HEK293 (cell line): ENCODE measurements around the gene AXIN1.

Source experiments
- CTCF ChIA-PET: fragments of 350-600 bp; formaldehyde crosslinking; extraction: SDS; loops from one replicate; lab custom pipeline; 2021; ENCODE audit warnings: antibody characterized with exemption; lab: Yijun Ruan, JAX
- POLR2A ChIA-PET: fragments of 300-600 bp; formaldehyde crosslinking; extraction: SDS; loops from one replicate; lab custom pipeline; 2020; ENCODE audit warnings: antibody characterized with exemption, inconsistent platforms; lab: Yijun Ruan, JAX
- H3K27ac ChIP-seq: fragments of 200-500 bp; sonication (Bioruptor generic); 2 replicates; pipeline ENCODE4 v1.5.1; 2014; ENCODE audit warnings: low read depth, low read length, control low read depth, inconsistent platforms; ENCODE audit errors: extremely low read depth
- H3K36me3 ChIP-seq, 2 experiments: fragments of 200-500 bp in 1 of 2; sonication (Bioruptor generic) in 1 of 2; 1 replicate in 1 of 2; 2 replicates in 1 of 2; pipeline ENCODE4 v1.5.1; 2014 to 2017; ENCODE audit warnings: inconsistent platforms in 2 of 2, low read length in 2 of 2; ENCODE audit not compliant: control insufficient read depth in 2 of 2, insufficient read depth in 1 of 2
- H3K4me1 ChIP-seq: fragments of 200-500 bp; sonication (Bioruptor generic); 2 replicates; pipeline ENCODE4 v1.5.1; 2014; ENCODE audit warnings: mild to moderate bottlenecking, low read length, inconsistent platforms; ENCODE audit not compliant: control insufficient read depth, insufficient read depth
- H3K4me3 ChIP-seq: 2 replicates; pipeline ENCODE4 v1.5.1; 2011; ENCODE audit warnings: low read depth, mild to moderate bottlenecking, control low read depth, low read length, moderate library complexity
- H3K9me3 ChIP-seq: fragments of 200-500 bp; sonication (Bioruptor generic); 2 replicates; pipeline ENCODE4 v1.5.1; 2014; ENCODE audit warnings: low read depth, low read length, inconsistent platforms; ENCODE audit not compliant: control insufficient read depth, insufficient read depth
- BCL11A ChIP-seq: fragments of 450-650 bp; formaldehyde crosslinking; IDR thresholded peaks from 2 replicates; pipeline ENCODE4 v1.5.1; 2016; ENCODE audit warnings: low read depth, missing biosample characterization, missing genetic modification characterization
- BCL11B ChIP-seq: fragments of 450-650 bp; formaldehyde crosslinking; IDR thresholded peaks from 2 replicates; pipeline ENCODE4 v1.5.1; 2016; ENCODE audit warnings: low read depth, missing biosample characterization, missing genetic modification characterization
- OSR2 ChIP-seq: fragments of 450-650 bp; formaldehyde crosslinking; IDR thresholded peaks from 2 replicates; pipeline ENCODE4 v1.5.1; 2016; ENCODE audit warnings: missing biosample characterization, missing genetic modification characterization
- PATZ1 ChIP-seq: fragments of 450-650 bp; formaldehyde crosslinking; IDR thresholded peaks from 2 replicates; pipeline ENCODE4 v1.5.1; 2016; ENCODE audit warnings: missing biosample characterization, missing genetic modification characterization
- ZIC2 ChIP-seq: fragments of 450-650 bp; formaldehyde crosslinking; IDR thresholded peaks from 2 replicates; pipeline ENCODE4 v1.5.1; 2016; ENCODE audit warnings: missing biosample characterization, missing genetic modification characterization
- ZNF140 ChIP-seq: fragments of 450-650 bp; formaldehyde crosslinking; IDR thresholded peaks from 2 replicates; pipeline ENCODE4 v1.5.1; 2016; ENCODE audit warnings: missing biosample characterization, missing genetic modification characterization
- ZNF175 ChIP-seq: fragments of 450-650 bp; formaldehyde crosslinking; IDR thresholded peaks from 2 replicates; pipeline ENCODE4 v1.5.1; 2016; ENCODE audit warnings: missing biosample characterization, missing genetic modification characterization
- ZNF2 ChIP-seq: fragments of 450-650 bp; formaldehyde crosslinking; IDR thresholded peaks from 2 replicates; pipeline ENCODE4 v1.5.1; 2016; ENCODE audit warnings: missing biosample characterization, missing genetic modification characterization
- ZNF223 ChIP-seq: fragments of 450-650 bp; formaldehyde crosslinking; IDR thresholded peaks from 2 replicates; pipeline ENCODE4 v1.5.1; 2016; ENCODE audit warnings: missing biosample characterization, missing genetic modification characterization
- ZNF23 ChIP-seq: fragments of 450-650 bp; formaldehyde crosslinking; IDR thresholded peaks from 2 replicates; pipeline ENCODE4 v1.5.1; 2016; ENCODE audit warnings: missing biosample characterization, missing genetic modification characterization, borderline replicate concordance
- ZNF266 ChIP-seq: fragments of 450-650 bp; formaldehyde crosslinking; IDR thresholded peaks from 2 replicates; pipeline ENCODE4 v1.5.1; 2016; ENCODE audit warnings: missing biosample characterization, missing genetic modification characterization, low read depth
- ZNF394 ChIP-seq: fragments of 450-650 bp; formaldehyde crosslinking; IDR thresholded peaks from 2 replicates; pipeline ENCODE4 v1.5.1; 2016; ENCODE audit warnings: missing biosample characterization, missing genetic modification characterization, mild to moderate bottlenecking, moderate library complexity, borderline replicate concordance
- ZNF529 ChIP-seq: fragments of 450-650 bp; formaldehyde crosslinking; IDR thresholded peaks from 2 replicates; pipeline ENCODE4 v1.5.1; 2017; ENCODE audit warnings: missing genetic modification characterization, missing biosample characterization; ENCODE audit not compliant: insufficient replicate concordance
- ZNF558 ChIP-seq: fragments of 450-650 bp; formaldehyde crosslinking; IDR thresholded peaks from 2 replicates; pipeline ENCODE4 v1.5.1; 2016; ENCODE audit warnings: missing biosample characterization, missing genetic modification characterization
- ZNF580 ChIP-seq: fragments of 450-650 bp; formaldehyde crosslinking; IDR thresholded peaks from 2 replicates; pipeline ENCODE4 v1.5.1; 2016; ENCODE audit warnings: missing biosample characterization, missing genetic modification characterization
- ZNF600 ChIP-seq: fragments of 450-650 bp; formaldehyde crosslinking; IDR thresholded peaks from 2 replicates; pipeline ENCODE4 v1.5.1; 2016; ENCODE audit warnings: missing biosample characterization, missing genetic modification characterization
- ZNF610 ChIP-seq: fragments of 450-650 bp; formaldehyde crosslinking; IDR thresholded peaks from 2 replicates; pipeline ENCODE4 v1.5.1; 2016; ENCODE audit warnings: missing biosample characterization, missing genetic modification characterization, borderline replicate concordance
- ZNF623 ChIP-seq: fragments of 450-650 bp; formaldehyde crosslinking; IDR thresholded peaks from 2 replicates; pipeline ENCODE4 v1.5.1; 2016; ENCODE audit warnings: missing biosample characterization, missing genetic modification characterization
- ZNF654 ChIP-seq: fragments of 450-650 bp; formaldehyde crosslinking; IDR thresholded peaks from 2 replicates; pipeline ENCODE4 v1.5.1; 2016; ENCODE audit warnings: low read depth, missing biosample characterization, missing genetic modification characterization
- ZNF747 ChIP-seq: fragments of 450-650 bp; formaldehyde crosslinking; IDR thresholded peaks from 2 replicates; pipeline ENCODE4 v1.5.1; 2016; ENCODE audit warnings: missing biosample characterization, missing genetic modification characterization
- TF ChIP-seq, protein P1 (sequence below): fragments of 450-650 bp; formaldehyde crosslinking; IDR thresholded peaks from 2 replicates; pipeline ENCODE4 v1.5.1; 2016; ENCODE audit warnings: missing biosample characterization, missing genetic modification characterization
- TF ChIP-seq, protein P2 (sequence below): fragments of 450-650 bp; formaldehyde crosslinking; IDR thresholded peaks from 2 replicates; pipeline ENCODE4 v1.5.1; 2016; ENCODE audit warnings: missing biosample characterization, missing genetic modification characterization
- TF ChIP-seq, protein P3 (sequence below): fragments of 450-650 bp; formaldehyde crosslinking; IDR thresholded peaks from 2 replicates; pipeline ENCODE4 v1.5.1; 2016; ENCODE audit warnings: missing biosample characterization, missing genetic modification characterization

The AXIN1 gene

GRCh38 chr16:284204-285120 lies 68.1 kb downstream of the AXIN1 start:
- ChIA-PET POLR2A (interaction anchor here (0.6 kb wide), 1 partner anchor 172 kb away, joined by 4 read pairs; no protein-coding TSS in a partner anchor), CTCF (interaction anchor here (0.8 kb wide), 1 partner anchor 11 kb away, joined by 3 read pairs; no protein-coding TSS in a partner anchor)
- Histone ChIP-seq H3K27ac (no peak overlapping the region), H3K9me3 (no peaks in the 10 kb centered on the region), H3K36me3 (peaks cover 0 to 36% of the 10 kb centered on the region in 2 experiments; a peak in 2 of 3 replicates), H3K4me1 (no peaks in the 10 kb centered on the region), H3K4me3 (no peak overlapping the region)
- no peak for TF ChIP-seq ZNF654
- peak; percentile 83 for TF ChIP-seq BCL11B
- no peak for TF ChIP-seq ZNF223 (tag by site-specific recombination)
- TF ChIP-seq ZNF266 (tag by site-specific recombination): no peak
- peak; percentile 90 for TF ChIP-seq ZNF600 (tag by site-specific recombination)
- TF ChIP-seq, protein P1, sequence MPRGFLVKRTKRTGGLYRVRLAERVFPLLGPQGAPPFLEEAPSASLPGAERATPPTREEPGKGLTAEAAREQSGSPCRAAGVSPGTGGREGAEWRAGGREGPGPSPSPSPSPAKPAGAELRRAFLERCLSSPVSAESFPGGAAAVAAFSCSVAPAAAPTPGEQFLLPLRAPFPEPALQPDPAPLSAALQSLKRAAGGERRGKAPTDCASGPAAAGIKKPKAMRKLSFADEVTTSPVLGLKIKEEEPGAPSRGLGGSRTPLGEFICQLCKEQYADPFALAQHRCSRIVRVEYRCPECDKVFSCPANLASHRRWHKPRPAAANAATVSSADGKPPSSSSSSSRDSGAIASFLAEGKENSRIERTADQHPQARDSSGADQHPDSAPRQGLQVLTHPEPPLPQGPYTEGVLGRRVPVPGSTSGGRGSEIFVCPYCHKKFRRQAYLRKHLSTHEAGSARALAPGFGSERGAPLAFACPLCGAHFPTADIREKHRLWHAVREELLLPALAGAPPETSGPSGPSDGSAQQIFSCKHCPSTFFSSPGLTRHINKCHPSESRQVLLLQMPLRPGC (tag by site-specific recombination): no peak
- TF ChIP-seq, protein P2, sequence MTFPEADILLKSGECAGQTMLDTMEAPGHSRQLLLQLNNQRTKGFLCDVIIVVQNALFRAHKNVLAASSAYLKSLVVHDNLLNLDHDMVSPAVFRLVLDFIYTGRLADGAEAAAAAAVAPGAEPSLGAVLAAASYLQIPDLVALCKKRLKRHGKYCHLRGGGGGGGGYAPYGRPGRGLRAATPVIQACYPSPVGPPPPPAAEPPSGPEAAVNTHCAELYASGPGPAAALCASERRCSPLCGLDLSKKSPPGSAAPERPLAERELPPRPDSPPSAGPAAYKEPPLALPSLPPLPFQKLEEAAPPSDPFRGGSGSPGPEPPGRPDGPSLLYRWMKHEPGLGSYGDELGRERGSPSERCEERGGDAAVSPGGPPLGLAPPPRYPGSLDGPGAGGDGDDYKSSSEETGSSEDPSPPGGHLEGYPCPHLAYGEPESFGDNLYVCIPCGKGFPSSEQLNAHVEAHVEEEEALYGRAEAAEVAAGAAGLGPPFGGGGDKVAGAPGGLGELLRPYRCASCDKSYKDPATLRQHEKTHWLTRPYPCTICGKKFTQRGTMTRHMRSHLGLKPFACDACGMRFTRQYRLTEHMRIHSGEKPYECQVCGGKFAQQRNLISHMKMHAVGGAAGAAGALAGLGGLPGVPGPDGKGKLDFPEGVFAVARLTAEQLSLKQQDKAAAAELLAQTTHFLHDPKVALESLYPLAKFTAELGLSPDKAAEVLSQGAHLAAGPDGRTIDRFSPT: peak; percentile 90
- 0 out of 2 replicates have a peak, but pooled peaks have one; percentile 52 for TF ChIP-seq ZNF2 (tag by site-specific recombination)
- TF ChIP-seq, protein P3, sequence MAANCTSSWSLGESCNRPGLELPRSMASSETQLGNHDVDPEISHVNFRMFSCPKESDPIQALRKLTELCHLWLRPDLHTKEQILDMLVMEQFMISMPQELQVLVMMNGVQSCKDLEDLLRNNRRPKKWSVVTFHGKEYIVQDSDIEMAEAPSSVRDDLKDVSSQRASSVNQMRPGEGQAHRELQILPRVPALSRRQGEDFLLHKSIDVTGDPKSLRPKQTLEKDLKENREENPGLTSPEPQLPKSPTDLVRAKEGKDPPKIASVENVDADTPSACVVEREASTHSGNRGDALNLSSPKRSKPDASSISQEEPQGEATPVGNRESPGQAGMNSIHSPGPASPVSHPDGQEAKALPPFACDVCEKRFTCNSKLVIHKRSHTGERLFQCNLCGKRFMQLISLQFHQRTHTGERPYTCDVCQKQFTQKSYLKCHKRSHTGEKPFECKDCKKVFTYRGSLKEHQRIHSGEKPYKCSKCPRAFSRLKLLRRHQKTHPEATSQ (tag by site-specific recombination): no peak
- no peak for TF ChIP-seq ZNF140 (tag by site-specific recombination)
- TF ChIP-seq ZNF558: no peak
- 0 out of 2 replicates have a peak, but pooled peaks have one; percentile 16 for TF ChIP-seq PATZ1 (tag by site-specific recombination)
- no peak for TF ChIP-seq ZNF23 (tag by site-specific recombination)
- no peak for TF ChIP-seq ZNF610
- peak; percentile 82 for TF ChIP-seq BCL11A (tag by site-specific recombination)
- TF ChIP-seq ZNF394 (tag by site-specific recombination): no peak
- TF ChIP-seq ZNF529 (tag by site-specific recombination): no peak
- TF ChIP-seq ZNF175 (tag by site-specific recombination): no peak
- no peak for TF ChIP-seq OSR2 (tag by site-specific recombination)
- TF ChIP-seq ZNF623 (tag by site-specific recombination): no peak
- TF ChIP-seq ZIC2 (tag by site-specific recombination): peak; percentile 23; the same call in 1 of the 2 replicates
- no peak for TF ChIP-seq ZNF580 (tag by site-specific recombination)
- TF ChIP-seq ZNF747 (tag by site-specific recombination): no peak
